ENCODE results near the gene HORMAD2.

HORMAD2 gene

GRCh38 chr22:30182350-30182745, 102.1 kb downstream of the HORMAD2 start:
- in situ Hi-C loops (cut with HindIII; ENCODE audit: low pct_ligation_motif_present, low pct_unique_long_range_greater_than_20kb, low sequenced_read_pairs): no loop called here
- peak; percentile 90 for DNase-seq

- no peak for DNase-seq
Observed at GRCh38 chr22:30182815-30183214, 102.6 kb downstream of the HORMAD2 start.

DNA sequence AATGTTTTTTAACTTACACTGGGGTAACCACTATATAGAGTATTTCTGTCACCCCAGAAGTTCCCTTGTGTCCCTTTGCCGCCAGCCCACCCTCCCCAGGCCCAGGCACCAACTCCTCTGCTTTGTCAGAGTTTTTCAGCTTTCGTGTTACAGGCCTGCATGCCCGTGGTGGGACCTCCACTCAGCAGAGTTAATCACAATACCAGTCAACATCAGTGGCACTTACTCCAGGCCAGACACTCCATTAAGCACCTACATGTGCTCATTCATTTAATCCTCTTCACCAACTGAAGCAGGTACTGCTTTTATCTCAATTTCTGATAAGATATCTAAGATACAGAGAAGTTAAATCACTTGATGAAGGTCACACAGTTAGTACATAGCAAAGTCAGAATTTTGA, 103.0 kb downstream of the HORMAD2 start:
- no peak for DNase-seq
- in situ Hi-C loops (cut with HindIII; ENCODE audit: low pct_ligation_motif_present, low pct_unique_long_range_greater_than_20kb, low sequenced_read_pairs): no loop called here

More at GRCh38 chr22:30182815-30183214, 102.6 kb downstream of the HORMAD2 start:
- in situ Hi-C loops (cut with HindIII; ENCODE audit: low pct_ligation_motif_present, low pct_unique_long_range_greater_than_20kb, low sequenced_read_pairs): no loop called here

DNA sequence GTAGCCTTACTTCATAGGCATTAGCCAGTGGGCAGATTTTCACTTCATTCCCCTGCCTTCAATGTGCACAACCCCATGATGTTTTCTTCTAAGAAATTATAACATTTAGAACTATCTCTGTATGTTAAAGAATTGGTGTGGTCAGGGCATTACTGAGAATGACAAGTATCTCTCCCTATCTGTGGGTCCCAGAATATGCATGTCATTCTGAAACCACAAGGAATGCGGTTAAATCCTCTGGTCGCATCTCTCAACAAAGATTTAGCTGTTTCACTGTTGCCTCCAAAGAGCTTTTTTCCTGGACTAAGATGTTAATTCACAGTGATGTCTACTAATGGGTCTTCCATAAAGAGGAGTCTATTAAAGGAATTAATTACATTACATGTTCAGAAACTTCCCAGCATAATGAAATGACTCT, 103.6 kb downstream of the HORMAD2 start:
- peak; percentile 71 for DNase-seq
- in situ Hi-C loops (cut with HindIII; ENCODE audit: low pct_ligation_motif_present, low pct_unique_long_range_greater_than_20kb, low sequenced_read_pairs): no loop called here

GRCh38 chr22:30185129-30185528, 104.9 kb downstream of the HORMAD2 start:
- in situ Hi-C loops (cut with HindIII; ENCODE audit: low pct_ligation_motif_present, low pct_unique_long_range_greater_than_20kb, low sequenced_read_pairs): no loop called here
- peak; percentile 72 for DNase-seq

GRCh38 chr22:30185549-30185948, 105.3 kb downstream of the HORMAD2 start:
- DNase-seq: no peak
- in situ Hi-C loops (cut with HindIII; ENCODE audit: low pct_ligation_motif_present, low pct_unique_long_range_greater_than_20kb, low sequenced_read_pairs): no loop called here

DNA sequence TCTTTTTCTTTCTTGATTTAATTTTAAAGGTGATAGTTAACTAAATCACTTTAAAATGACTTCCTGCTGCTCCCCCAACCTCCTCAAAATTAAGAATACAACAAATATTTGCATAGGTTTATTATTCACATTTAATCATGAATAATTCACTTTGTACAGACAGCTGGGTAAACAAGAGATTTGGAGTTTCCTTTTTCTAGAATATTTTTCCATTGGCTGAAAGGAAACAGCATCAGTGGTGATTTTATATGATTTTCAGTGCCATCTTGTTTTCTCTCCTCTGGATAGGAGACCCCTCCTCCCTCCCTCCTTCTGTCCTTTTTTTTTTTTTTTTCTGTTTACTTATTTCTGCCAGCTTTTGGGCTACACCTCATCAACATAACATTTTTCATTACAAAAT, 105.8 kb downstream of the HORMAD2 start:
- in situ Hi-C loops (cut with HindIII; ENCODE audit: low pct_ligation_motif_present, low pct_unique_long_range_greater_than_20kb, low sequenced_read_pairs): no loop called here
- DNase-seq: no peak

DNA sequence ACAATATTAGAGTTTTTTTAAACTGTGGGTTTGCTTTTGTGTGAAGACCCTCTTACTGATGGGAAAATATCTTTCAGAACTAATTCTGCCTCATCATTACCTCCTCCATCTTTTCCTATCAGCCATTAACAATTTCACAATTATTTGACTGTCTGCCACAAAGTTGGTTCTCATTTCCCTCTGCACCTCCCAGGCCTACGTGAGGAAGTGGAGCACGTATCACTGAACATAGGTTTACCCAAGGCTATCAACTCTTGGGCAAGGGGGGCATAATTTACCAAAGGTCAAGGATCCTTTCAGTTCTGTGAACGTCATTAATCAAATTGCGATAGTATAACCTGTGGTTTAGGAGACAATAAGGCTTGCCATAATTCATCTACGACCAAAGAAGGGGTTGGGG, 106.2 kb downstream of the HORMAD2 start:
- in situ Hi-C loops (cut with HindIII; ENCODE audit: low pct_ligation_motif_present, low pct_unique_long_range_greater_than_20kb, low sequenced_read_pairs): no loop called here
- DNase-seq: no peak

GRCh38 chr22:30187094-30187493, 106.8 kb downstream of the HORMAD2 start:
- DNase-seq: no peak
- in situ Hi-C loops (cut with HindIII; ENCODE audit: low pct_ligation_motif_present, low pct_unique_long_range_greater_than_20kb, low sequenced_read_pairs): no loop called here

DNA sequence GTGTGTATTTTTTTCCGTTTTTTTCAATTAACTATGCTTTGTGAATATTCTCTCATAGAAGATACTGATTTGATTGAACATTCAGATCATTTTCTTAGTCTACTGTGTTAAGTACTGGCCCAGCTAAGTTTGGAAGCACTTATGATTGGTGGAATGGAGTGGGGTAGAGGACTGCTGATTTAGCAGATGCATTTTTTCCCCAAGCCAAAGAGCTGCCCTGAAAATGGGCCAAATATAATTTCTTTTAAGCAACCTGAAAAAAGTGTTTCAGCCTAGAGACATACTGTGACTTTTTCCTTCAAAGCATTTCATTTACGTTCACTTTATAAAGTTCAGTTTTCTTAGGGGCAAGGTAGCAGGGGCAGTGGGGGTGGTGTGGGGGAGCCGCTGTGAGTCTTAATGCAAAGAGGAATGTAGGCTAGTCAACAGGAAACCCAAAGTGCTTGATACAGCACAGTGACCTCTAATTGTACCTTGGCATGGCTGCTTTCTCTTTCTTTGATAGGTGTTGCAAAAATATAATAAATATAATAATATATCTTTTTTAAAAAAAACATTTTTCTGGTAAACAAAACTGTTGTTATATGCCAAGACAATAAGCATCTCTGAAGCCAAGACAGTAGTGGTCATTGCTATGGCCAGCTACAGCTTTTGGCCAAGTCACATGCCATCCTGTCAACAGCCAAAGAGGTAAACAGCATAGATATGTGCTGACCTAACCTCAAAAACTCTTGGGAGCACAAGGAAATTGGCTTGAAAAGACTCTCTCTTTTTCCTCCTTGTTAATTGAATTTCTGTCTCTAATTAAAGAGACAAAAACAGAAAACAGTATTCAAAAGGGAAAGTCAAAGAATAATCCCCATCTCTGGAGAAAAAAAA, 107.5 kb downstream of the HORMAD2 start:
- in situ Hi-C loops (cut with HindIII; ENCODE audit: low pct_ligation_motif_present, low pct_unique_long_range_greater_than_20kb, low sequenced_read_pairs): no loop called here
- DNase-seq: no peak

- in situ Hi-C loops (cut with HindIII; ENCODE audit: low pct_ligation_motif_present, low pct_unique_long_range_greater_than_20kb, low sequenced_read_pairs): no loop called here
- DNase-seq: no peak
Observed at GRCh38 chr22:30188911-30189310, 108.6 kb downstream of the HORMAD2 start.

DNA sequence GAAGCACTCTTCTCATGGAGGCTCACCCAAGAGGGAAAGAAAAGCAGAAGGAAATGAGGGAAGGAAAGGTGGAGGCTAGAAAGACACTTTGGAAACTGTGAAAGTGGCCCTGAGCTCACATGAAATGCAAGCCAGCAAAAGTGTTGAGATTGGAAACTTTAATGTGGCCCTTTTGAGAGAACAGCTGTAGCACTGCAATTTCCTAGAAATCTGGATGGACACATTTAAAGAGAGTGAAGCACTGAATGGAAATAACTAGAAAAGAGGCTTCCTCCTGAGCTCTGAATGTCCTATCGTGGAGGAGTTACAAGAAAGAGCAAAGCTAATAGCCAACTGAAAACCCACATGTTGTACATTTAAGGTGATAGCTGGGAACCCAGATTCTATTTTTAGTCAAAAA, 110.3 kb downstream of the HORMAD2 start:
- in situ Hi-C loops (cut with HindIII; ENCODE audit: low pct_ligation_motif_present, low pct_unique_long_range_greater_than_20kb, low sequenced_read_pairs): no loop called here
- DNase-seq: no peak

DNA sequence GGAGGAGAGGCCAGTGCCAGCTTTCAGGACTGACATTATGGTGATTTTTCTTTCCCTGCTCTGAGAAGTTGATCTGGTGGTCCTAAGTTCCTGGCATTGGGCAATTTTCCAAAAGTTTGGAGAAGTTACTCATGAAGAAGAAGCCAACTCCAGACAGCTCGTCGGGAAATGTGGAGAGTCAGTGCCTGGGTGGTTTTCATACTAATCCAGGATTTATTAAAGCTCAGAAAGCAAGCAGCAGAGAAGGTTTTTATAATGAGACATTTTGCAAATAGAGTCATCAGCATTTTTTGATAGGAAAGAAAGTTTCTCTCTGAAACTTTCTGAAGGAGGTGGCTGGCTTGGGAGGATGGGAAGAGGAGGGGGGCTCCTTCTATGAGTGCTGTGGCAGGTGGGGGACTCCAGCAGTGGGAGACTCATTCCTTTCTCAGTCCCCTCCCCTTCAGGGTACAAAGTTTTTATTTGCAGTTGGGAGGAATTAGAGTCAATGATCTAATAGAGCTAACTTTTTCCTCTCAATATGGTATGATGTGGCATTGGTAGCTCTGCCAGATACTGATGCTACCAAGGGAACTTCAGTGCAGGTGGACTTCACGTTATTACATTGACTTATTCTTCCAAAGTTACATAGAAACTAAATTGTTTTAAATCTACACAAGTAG, 110.9 kb downstream of the HORMAD2 start:
- DNase-seq: no peak
- in situ Hi-C loops (cut with HindIII; ENCODE audit: low pct_ligation_motif_present, low pct_unique_long_range_greater_than_20kb, low sequenced_read_pairs): no loop called here

DNA sequence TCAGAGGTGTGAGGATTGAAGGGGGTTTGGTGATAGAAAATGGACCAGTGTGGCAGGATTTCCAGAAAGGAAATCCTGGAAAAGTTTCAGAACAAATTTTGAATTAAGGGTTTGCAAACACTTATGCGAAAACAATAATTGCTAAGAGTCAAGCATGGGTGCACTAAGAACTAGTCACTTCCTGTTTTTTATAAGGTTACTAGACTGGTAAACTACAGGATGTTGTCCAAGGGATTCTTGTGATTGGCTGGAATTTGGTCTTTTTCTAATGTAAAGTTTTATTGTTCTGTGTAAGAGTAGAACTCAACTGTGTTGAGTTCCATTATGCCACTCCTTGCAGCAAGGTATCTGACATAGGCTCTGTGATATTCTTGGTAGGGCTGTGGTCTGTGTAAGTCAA, 112.2 kb downstream of the HORMAD2 start:
- DNase-seq: no peak
- in situ Hi-C loops (cut with HindIII; ENCODE audit: low pct_ligation_motif_present, low pct_unique_long_range_greater_than_20kb, low sequenced_read_pairs): no loop called here

DNA sequence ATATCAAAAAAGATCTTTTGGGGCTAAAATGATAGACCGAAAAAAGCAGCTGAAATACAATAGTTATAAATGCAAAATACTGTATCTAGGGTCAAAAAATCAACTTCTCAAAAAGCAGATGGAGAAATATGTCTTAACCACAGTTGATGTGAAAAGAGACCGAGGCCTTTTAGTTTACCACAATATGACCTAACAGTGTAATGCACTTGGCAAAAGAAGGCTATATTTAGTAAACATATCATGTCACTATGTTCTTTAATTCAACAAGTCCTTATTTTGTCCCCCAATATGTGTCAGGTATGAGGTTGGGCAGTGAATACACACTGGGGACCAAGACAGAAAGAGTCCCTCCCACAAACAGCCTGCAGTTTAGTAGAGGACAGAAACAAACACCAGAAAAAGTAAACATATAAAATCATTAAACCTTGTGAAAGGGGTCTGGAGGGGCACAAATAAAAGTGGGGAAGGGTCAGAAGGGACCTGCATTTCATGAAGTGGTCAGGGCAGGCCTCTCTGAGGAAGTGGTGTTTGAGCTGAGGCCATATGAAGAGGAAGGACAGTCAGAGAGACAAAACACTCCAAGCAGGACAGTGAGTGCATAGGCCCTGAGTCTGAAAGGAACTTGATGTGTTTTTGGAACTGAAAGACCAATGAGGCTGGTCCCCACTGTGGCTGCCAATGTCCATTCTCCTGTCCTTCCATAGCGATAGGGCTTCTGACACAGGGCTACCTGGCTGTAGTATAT, 112.9 kb downstream of the HORMAD2 start:
- in situ Hi-C loops (cut with HindIII; ENCODE audit: low pct_ligation_motif_present, low pct_unique_long_range_greater_than_20kb, low sequenced_read_pairs): no loop called here
- no peak for DNase-seq

DNA sequence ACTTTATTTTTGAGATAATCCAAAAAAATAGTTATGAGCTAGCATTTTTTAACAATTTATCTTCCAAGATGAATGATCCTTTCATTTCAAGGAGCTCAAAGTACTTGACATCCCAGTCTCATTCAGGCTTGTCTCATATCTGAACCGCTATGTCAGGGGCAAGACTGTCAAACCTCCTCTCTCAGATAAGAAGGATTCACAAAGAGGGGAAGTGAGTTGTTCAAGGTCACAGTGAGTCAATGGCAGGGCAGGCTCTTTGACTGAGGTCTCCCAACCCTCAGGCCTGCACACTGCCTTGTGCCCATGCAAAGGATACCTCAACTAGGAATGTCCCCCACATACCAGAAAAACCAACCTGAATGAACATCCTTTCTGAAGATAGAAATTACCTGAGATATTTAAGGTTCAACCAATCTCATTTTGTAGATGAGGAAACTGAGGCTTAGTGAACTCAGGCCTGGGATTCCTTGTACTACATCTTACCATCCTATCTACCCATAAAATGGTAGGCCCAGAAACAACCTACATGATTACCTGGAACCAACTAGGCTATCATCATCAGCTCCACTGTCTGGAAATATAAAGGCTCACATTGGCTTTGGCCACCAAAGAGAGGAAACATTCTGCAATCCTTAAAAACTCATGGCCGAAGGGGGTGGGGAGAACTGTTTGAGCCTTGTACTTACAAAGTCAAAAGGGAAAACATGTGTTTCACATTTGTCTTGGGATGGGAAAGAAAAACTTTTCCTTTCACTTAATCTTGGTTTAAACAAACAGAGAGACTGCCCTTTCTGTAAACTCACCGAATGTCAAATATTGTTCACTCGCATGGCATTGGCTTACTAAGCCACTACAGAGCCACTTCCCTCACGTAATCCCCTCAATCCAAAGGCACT, 115.2 kb downstream of the HORMAD2 start:
- DNase-seq: no peak
- in situ Hi-C loops (cut with HindIII; ENCODE audit: low pct_ligation_motif_present, low pct_unique_long_range_greater_than_20kb, low sequenced_read_pairs): no loop called here

GRCh38 chr22:30196141-30196879, 116.0 kb downstream of the HORMAD2 start:
- in situ Hi-C loops (cut with HindIII; ENCODE audit: low pct_ligation_motif_present, low pct_unique_long_range_greater_than_20kb, low sequenced_read_pairs): no loop called here
- DNase-seq: peak; percentile 99

- in situ Hi-C loops (cut with HindIII; ENCODE audit: low pct_ligation_motif_present, low pct_unique_long_range_greater_than_20kb, low sequenced_read_pairs): no loop called here
Observed at GRCh38 chr22:30196880-30197336, 116.6 kb downstream of the HORMAD2 start.

More at GRCh38 chr22:30196880-30197336, 116.6 kb downstream of the HORMAD2 start:
- DNase-seq: no peak

Measured in ACHN (cell line).